ENCODE measurements around the gene SOBP.

The SOBP gene

GRCh38 chr6:107624050-107624449 lies 134.1 kb downstream of the SOBP start:
- no peak for DNase-seq

- DNase-seq, result no peak
Observed at GRCh38 chr6:107624541-107624940, 134.6 kb downstream of the SOBP start.

- no peak for DNase-seq
Observed at GRCh38 chr6:107625264-107625663, 135.3 kb downstream of the SOBP start.

GRCh38 chr6:107626645-107627044 lies 136.7 kb downstream of the SOBP start:
- no peak for DNase-seq

GRCh38 chr6:107627969-107628368 lies 138.1 kb downstream of the SOBP start:
- no peak for DNase-seq

GRCh38 chr6:107628878-107629277 lies 139.0 kb downstream of the SOBP start:
- DNase-seq, result no peak

GRCh38 chr6:107629548-107630129 lies 139.7 kb downstream of the SOBP start:
- DNase-seq, result no peak

GRCh38 chr6:107630348-107630977 lies 140.5 kb downstream of the SOBP start:
- DNase-seq, result no peak

GRCh38 chr6:107632381-107633136 lies 142.6 kb downstream of the SOBP start:
- no peak for DNase-seq

GRCh38 chr6:107633680-107634323 lies 143.9 kb downstream of the SOBP start:
- no peak for DNase-seq

GRCh38 chr6:107634324-107635056 lies 144.6 kb downstream of the SOBP start:
- DNase-seq, result no peak

GRCh38 chr6:107635057-107635515 lies 145.2 kb downstream of the SOBP start:
- no peak for DNase-seq

GRCh38 chr6:107636486-107636885 lies 146.6 kb downstream of the SOBP start:
- DNase-seq, result no peak

GRCh38 chr6:107637316-107638315 lies 147.7 kb downstream of the SOBP start:
- DNase-seq, result no peak

GRCh38 chr6:107638493-107638892 lies 148.6 kb downstream of the SOBP start:
- no peak for DNase-seq

- no peak for DNase-seq
Observed at GRCh38 chr6:107639511-107639910, 149.6 kb downstream of the SOBP start.

- no peak for DNase-seq
Observed at GRCh38 chr6:107641071-107641470, 151.2 kb downstream of the SOBP start.

- DNase-seq, result no peak
Observed at GRCh38 chr6:107641500-107641941, 151.6 kb downstream of the SOBP start.

- no peak for DNase-seq
Observed at GRCh38 chr6:107642095-107642860, 152.4 kb downstream of the SOBP start.

GRCh38 chr6:107642861-107643328 lies 153.0 kb downstream of the SOBP start:
- no peak for DNase-seq

GRCh38 chr6:107644513-107644912 lies 154.6 kb downstream of the SOBP start:
- no peak for DNase-seq
